Body of pancreas (tissue), 4 donors: ENCODE results near the gene DYSF.

ENCODE experiments used
- CTCF ChIP-seq, 7 experiments: fragments of 450-650 bp in 4 of 7; fragments of 200-600 bp in 3 of 7; sonication (generic) in 3 of 7; IDR thresholded peaks; one replicate each; pipeline ENCODE4 v1.5.1; 2016 to 2019; ENCODE audit warnings: antibody characterized with exemption in 7 of 7
- POLR2A ChIP-seq, 3 donors: fragments of 450-650 bp; IDR thresholded peaks; one replicate each; pipeline ENCODE4 v1.6.1; 2016; ENCODE audit warnings: antibody characterized with exemption in 3 of 3, mild to moderate bottlenecking in 2 of 3

GRCh38 chr2:71630454-71631328, 177.3 kb downstream of the DYSF start:
- no peak for TF ChIP-seq CTCF (IDR thresholded peaks at IDR 0.05)
- TF ChIP-seq POLR2A (IDR thresholded peaks at IDR 0.05): no peak
